Uterus (tissue), 4 donors: ENCODE measurements around the gene LRP1. TPM values are rescaled to one million over a fixed set of nuclear protein-coding genes. Genes with fewer than 3 reads are reported as not detected.

Source experiments
- DNase-seq, 2 donors: peaks; one replicate each; pipeline ENCODE4 v3.0.0-alpha.2; 2019 to 2020
- H3K27ac ChIP-seq, 2 donors: fragments of 200-600 bp; sonication (generic); 1 replicate in 1 of 2; 2 replicates in 1 of 2; pipeline ENCODE4 v1.5.1; 2016 to 2018
- H3K27me3 ChIP-seq, 2 donors: fragments of 200-600 bp; sonication (generic); one replicate each; pipeline ENCODE4 v1.5.1; 2018 to 2019; ENCODE audit warnings: control low read depth in 1 of 2
- H3K36me3 ChIP-seq, 2 donors: fragments of 200-600 bp; sonication (generic); one replicate each; pipeline ENCODE4 v1.5.1; 2019; ENCODE audit warnings: control low read depth in 1 of 2
- H3K4me1 ChIP-seq, 2 donors: fragments of 200-600 bp; sonication (generic); one replicate each; pipeline ENCODE4 v1.5.1; 2018 to 2019; ENCODE audit warnings: control low read depth in 1 of 2
- H3K4me3 ChIP-seq, 2 donors: fragments of 200-600 bp; sonication (generic); 1 replicate in 1 of 2; 2 replicates in 1 of 2; pipeline ENCODE4 v1.5.1; 2018 to 2019; ENCODE audit warnings: mild to moderate bottlenecking in 1 of 2
- H3K9me3 ChIP-seq, 2 donors: fragments of 200-600 bp; sonication (generic); one replicate each; pipeline ENCODE4 v1.5.1; 2019; ENCODE audit warnings: control low read depth in 1 of 2
- CTCF ChIP-seq, 4 experiments: fragments of 200-600 bp in 2 of 4; fragments of 450-650 bp in 2 of 4; sonication (generic) in 2 of 4; IDR thresholded peaks; one replicate each; pipeline ENCODE4 v1.5.1; 2016 to 2019; ENCODE audit warnings: antibody characterized with exemption in 4 of 4, mild to moderate bottlenecking in 2 of 4, moderate library complexity in 1 of 4
- POLR2A ChIP-seq, 2 donors: fragments of 450-650 bp; IDR thresholded peaks; one replicate each; pipeline ENCODE4 v1.6.1; 2016; ENCODE audit warnings: antibody characterized with exemption in 2 of 2, mild to moderate bottlenecking in 1 of 2, moderate library complexity in 1 of 2
- intact Hi-C: fragments of 100-400 bp; cut with DNase I; formaldehyde crosslinking; loops from one replicate; pipeline ENCODE4 v1.15.1; 2023; ENCODE audit warnings: low total_unique reads
- total RNA-seq, 4 donors: library from RNA; depleted of rRNA in 3 of 4; stranded (reverse); fragments of >200 nt in 3 of 4; gene quantifications; one replicate each; pipeline versions ENCODE4 v1.1.0 to v1.2.4, GENCODE V29; 2014 to 2023
- donor health status: DM: yes; HTN: yes; CAD: no.

The LRP1 gene
- total RNA-seq, 4 donors from 2014 or later: 164 to 507 (median 318) TPM

- Histone ChIP-seq H3K9me3 (no peaks in the 10 kb centered on the region), H3K4me3 (no peak overlapping the region), H3K4me1 (no peaks in the 10 kb centered on the region), H3K36me3 (no peaks in the 10 kb centered on the region), H3K27me3 (no peaks in the 10 kb centered on the region), H3K27ac (no peak overlapping the region)
- no peak for DNase-seq
- no peak for TF ChIP-seq POLR2A (IDR thresholded peaks at IDR 0.05)
- no peak for TF ChIP-seq CTCF (IDR thresholded peaks at IDR 0.05)
- intact Hi-C loops: no loop called here
These were observed 64.6 kb downstream of the LRP1 start for GRCh38 chr12:57192920-57193319.

- no peaks in the 10 kb centered on the region for H3K36me3 ChIP-seq
These were observed 65.5 kb downstream of the LRP1 start for GRCh38 chr12:57193706-57194245.

GRCh38 chr12:57194253-57194652 lies 66.0 kb downstream of the LRP1 start:
- Histone ChIP-seq H3K27me3 (no peaks in the 10 kb centered on the region), H3K4me3 (no peak overlapping the region), H3K27ac (no peak overlapping the region), H3K36me3 (no peaks in the 10 kb centered on the region), H3K9me3 (no peaks in the 10 kb centered on the region), H3K4me1 (no peaks in the 10 kb centered on the region)
- intact Hi-C loops: no loop called here
- TF ChIP-seq POLR2A (IDR thresholded peaks at IDR 0.05): no peak
- TF ChIP-seq CTCF (IDR thresholded peaks at IDR 0.05): no peak
- DNase-seq: no peak

More at GRCh38 chr12:57193706-57194245, 65.5 kb downstream of the LRP1 start:
- Histone ChIP-seq H3K4me3 (no peak overlapping the region), H3K4me1 (no peaks in the 10 kb centered on the region), H3K27me3 (no peaks in the 10 kb centered on the region), H3K27ac (no peak overlapping the region), H3K9me3 (no peaks in the 10 kb centered on the region)
- DNase-seq: no peak
- TF ChIP-seq CTCF (IDR thresholded peaks at IDR 0.05): no peak
- TF ChIP-seq POLR2A (IDR thresholded peaks at IDR 0.05): no peak
- intact Hi-C loops: no loop called here

- DNase-seq: no peak
- Histone ChIP-seq H3K36me3 (no peaks in the 10 kb centered on the region), H3K9me3 (no peaks in the 10 kb centered on the region), H3K4me1 (no peaks in the 10 kb centered on the region), H3K27ac (no peak overlapping the region), H3K27me3 (no peaks in the 10 kb centered on the region), H3K4me3 (no peak overlapping the region)
- TF ChIP-seq POLR2A (IDR thresholded peaks at IDR 0.05): no peak
- TF ChIP-seq CTCF (IDR thresholded peaks at IDR 0.05): no peak
- intact Hi-C loops: no loop called here
These were observed 66.9 kb downstream of the LRP1 start for GRCh38 chr12:57195186-57195585.

GRCh38 chr12:57195611-57196371 lies 67.5 kb downstream of the LRP1 start:
- TF ChIP-seq CTCF (IDR thresholded peaks at IDR 0.05) (no peak), POLR2A (IDR thresholded peaks at IDR 0.05) (no peak)

More at GRCh38 chr12:57195611-57196371, 67.5 kb downstream of the LRP1 start:
- H3K4me3 ChIP-seq: no peak overlapping the region
- H3K9me3 ChIP-seq: no peaks in the 10 kb centered on the region
- H3K36me3 ChIP-seq: no peaks in the 10 kb centered on the region
- H3K27me3 ChIP-seq: no peaks in the 10 kb centered on the region
- no peak for DNase-seq
- intact Hi-C loops: no loop called here
- H3K27ac ChIP-seq: no peak overlapping the region
- H3K4me1 ChIP-seq: no peaks in the 10 kb centered on the region
